Measurements from ENCODE around the gene UQCRHL.

- peak; percentile 63 for TF ChIP-seq CTCF (IDR thresholded peaks at IDR 0.05; ENCODE audit: low read depth, low read length, poor library complexity, severe bottlenecking)
- TF ChIP-seq EZH2phosphoT487 (IDR thresholded peaks at IDR 0.05; ENCODE audit: borderline replicate concordance, low read length), result no peak
Observed at GRCh38 chr1:15803380-15803779, 4.1 kb downstream of the UQCRHL start.
